Measurements from ENCODE around the gene RIMS4. TPM values are rescaled to one million over a fixed set of nuclear protein-coding genes. Genes with fewer than 3 reads are reported as not detected.

The RIMS4 gene
- total RNA-seq, 1 donor from 2014 or later, result 3.2 TPM

GRCh38 chr20:44709380-44709779 is 101.0 kb downstream of the RIMS4 start:
- Histone ChIP-seq H3K9me3 (no peaks in the 10 kb centered on the region), H3K36me3 (no peaks in the 10 kb centered on the region), H3K4me1 (peaks cover 13% of the 10 kb centered on the region), H3K4me3 (no peak overlapping the region), H3K27ac (no peak overlapping the region), H3K27me3 (no peaks in the 10 kb centered on the region)
- no peak for DNase-seq
- intact Hi-C loops (cut with DNase I), result no loop called here
- ATAC-seq, result no peak
- no peak for TF ChIP-seq CTCF (IDR thresholded peaks at IDR 0.05)

- Histone ChIP-seq H3K9me3 (no peaks in the 10 kb centered on the region), H3K4me1 (peaks cover 20% of the 10 kb centered on the region), H3K4me3 (no peak overlapping the region), H3K27me3 (no peaks in the 10 kb centered on the region), H3K36me3 (no peaks in the 10 kb centered on the region), H3K27ac (peak overlapping the region; percentile 44)
- no peak for TF ChIP-seq CTCF (IDR thresholded peaks at IDR 0.05)
- ATAC-seq (no peak), DNase-seq (no peak)
- intact Hi-C loops (cut with DNase I), result no loop called here
Observed at GRCh38 chr20:44707018-44707579, 103.2 kb downstream of the RIMS4 start.

GRCh38 chr20:44706301-44707017 is 103.9 kb downstream of the RIMS4 start:
- Histone ChIP-seq H3K27me3 (no peaks in the 10 kb centered on the region), H3K4me1 (peaks cover 27% of the 10 kb centered on the region), H3K27ac (peak overlapping the region; percentile 44), H3K4me3 (no peak overlapping the region), H3K36me3 (no peaks in the 10 kb centered on the region), H3K9me3 (no peaks in the 10 kb centered on the region)
- DNase-seq (no peak), ATAC-seq (peak; percentile 38)
- intact Hi-C loops (cut with DNase I), result no loop called here
- TF ChIP-seq CTCF (IDR thresholded peaks at IDR 0.05), result no peak

GRCh38 chr20:44705364-44706094 is 104.8 kb downstream of the RIMS4 start:
- intact Hi-C loops (cut with DNase I), result no loop called here
- no peak for DNase-seq
- ATAC-seq, result no peak
- H3K36me3 ChIP-seq, result no peaks in the 10 kb centered on the region
- TF ChIP-seq CTCF (IDR thresholded peaks at IDR 0.05), result no peak
- no peaks in the 10 kb centered on the region for H3K9me3 ChIP-seq
- peak overlapping the region; percentile 44 for H3K27ac ChIP-seq
- peaks cover 25% of the 10 kb centered on the region for H3K4me1 ChIP-seq
- no peaks in the 10 kb centered on the region for H3K27me3 ChIP-seq
- no peak overlapping the region for H3K4me3 ChIP-seq

GRCh38 chr20:44704551-44704971 is 105.8 kb downstream of the RIMS4 start:
- ATAC-seq, result no peak
- Histone ChIP-seq H3K27ac (peak overlapping the region; percentile 73), H3K9me3 (no peaks in the 10 kb centered on the region), H3K4me3 (no peak overlapping the region), H3K36me3 (no peaks in the 10 kb centered on the region), H3K4me1 (peaks cover 25% of the 10 kb centered on the region), H3K27me3 (no peaks in the 10 kb centered on the region)
- no peak for DNase-seq
- intact Hi-C loops (cut with DNase I), result no loop called here
- TF ChIP-seq CTCF (IDR thresholded peaks at IDR 0.05), result no peak
